ENCODE measurements around the gene DNAL4.

DNA sequence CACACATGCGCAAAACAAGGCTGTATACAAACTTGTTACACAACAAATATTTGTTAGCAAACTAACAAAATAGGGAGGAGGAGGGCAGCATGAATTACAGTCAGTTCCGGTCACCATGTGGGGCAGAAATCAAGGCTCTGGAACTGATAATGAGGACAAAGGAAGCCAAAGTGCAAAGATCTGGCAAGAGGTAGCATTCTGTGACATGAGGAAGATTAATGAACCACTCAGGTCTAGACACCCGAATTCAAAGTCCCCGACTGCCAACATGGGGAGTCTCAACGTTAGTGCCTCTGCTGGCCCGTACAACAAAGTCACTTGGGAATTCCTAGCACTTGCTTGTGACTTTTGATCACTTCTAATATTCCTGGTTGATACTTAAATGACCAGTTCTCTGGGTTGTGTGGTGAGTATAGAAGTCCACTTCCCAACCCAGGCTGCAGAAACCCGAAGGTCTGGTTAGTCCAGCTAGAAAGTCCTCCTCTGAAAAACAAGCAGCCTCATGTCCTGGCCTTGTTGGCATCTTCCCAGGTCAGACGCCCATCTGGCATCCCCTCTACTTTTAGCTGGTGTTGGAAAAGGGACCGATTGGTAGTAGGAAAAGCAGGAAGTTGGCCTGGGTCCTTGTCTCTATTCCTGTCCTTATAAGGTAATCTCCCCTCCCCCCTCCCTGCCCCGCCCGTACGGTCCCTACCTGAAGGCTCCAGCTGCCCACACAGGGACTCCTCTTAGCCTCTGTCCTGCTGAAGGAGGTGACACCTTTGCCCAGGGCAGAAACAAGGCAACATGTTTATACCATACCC lies 39.8 kb downstream of the DNAL4 start:
- TF ChIP-seq EZH2 (IDR thresholded peaks at IDR 0.05; ENCODE audit: borderline replicate concordance, insufficient read depth, low read depth, low read length, poor library complexity, severe bottlenecking) = no peak
- TF ChIP-seq, protein P1, sequence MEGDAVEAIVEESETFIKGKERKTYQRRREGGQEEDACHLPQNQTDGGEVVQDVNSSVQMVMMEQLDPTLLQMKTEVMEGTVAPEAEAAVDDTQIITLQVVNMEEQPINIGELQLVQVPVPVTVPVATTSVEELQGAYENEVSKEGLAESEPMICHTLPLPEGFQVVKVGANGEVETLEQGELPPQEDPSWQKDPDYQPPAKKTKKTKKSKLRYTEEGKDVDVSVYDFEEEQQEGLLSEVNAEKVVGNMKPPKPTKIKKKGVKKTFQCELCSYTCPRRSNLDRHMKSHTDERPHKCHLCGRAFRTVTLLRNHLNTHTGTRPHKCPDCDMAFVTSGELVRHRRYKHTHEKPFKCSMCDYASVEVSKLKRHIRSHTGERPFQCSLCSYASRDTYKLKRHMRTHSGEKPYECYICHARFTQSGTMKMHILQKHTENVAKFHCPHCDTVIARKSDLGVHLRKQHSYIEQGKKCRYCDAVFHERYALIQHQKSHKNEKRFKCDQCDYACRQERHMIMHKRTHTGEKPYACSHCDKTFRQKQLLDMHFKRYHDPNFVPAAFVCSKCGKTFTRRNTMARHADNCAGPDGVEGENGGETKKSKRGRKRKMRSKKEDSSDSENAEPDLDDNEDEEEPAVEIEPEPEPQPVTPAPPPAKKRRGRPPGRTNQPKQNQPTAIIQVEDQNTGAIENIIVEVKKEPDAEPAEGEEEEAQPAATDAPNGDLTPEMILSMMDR (IDR thresholded peaks at IDR 0.05) = no peak

All from B cell (primary cell).